ENCODE data around the gene ABTB1. TPM values are rescaled to one million over a fixed set of nuclear protein-coding genes. Genes with fewer than 3 reads are reported as not detected.

ABTB1 gene
- 14.2 and 16.0 TPM in 2 replicates for total RNA-seq

DNA sequence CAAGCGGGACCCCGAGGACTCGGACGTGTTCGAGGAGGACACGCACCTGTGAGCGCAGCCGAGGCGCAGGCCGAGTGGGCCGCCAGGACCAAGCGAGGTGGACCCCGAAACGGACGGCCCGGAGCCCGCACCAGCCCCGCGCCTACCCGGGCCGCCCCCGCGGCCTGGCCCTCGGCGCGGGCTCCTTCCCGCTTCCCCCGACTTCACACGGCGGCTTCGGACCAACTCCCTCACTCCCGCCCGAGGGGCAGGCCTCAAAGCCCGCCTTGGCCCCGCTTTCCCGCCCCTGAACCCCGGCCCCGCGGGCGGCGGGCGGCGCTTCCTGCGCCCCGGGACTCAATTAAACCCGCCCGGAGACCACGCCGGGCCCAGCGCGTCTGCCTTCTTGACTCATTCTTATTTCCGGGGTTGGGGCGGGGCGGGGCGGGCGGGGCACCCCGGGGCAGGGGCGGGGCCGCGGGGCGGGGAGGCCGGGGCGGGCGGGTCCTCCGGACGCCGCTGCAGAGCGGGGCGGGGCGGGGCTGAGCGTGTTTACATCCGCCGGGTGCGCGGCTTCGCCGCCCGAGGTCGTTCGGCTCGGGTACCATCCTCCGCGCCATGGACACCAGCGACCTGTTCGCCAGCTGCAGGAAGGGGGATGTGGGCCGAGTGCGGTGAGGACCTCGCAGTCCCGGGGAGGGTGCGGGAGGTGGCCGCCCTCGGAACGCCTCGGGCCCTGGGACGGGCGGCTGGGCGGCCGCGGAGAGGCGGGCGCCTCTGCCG lies at the start of gene ABTB1:
Gene ABTB1 (plus strand): TSS at position 524 of the 762 bp plus-strand sequence. CDS start 74 bp downstream, at position 598.
- Histone ChIP-seq H3K27me3 (ENCODE audit: control insufficient read depth, insufficient read depth, low read length) (no peaks in the 10 kb centered on the region), H3K4me3 (ENCODE audit: low read depth, low read length) (peak within 1 kb of the TSS; percentile 91), H3K36me3 (ENCODE audit: control insufficient read depth, insufficient read depth, low read length) (peaks cover 2% of the 10 kb centered on the region)
- TF ChIP-seq, protein P1, sequence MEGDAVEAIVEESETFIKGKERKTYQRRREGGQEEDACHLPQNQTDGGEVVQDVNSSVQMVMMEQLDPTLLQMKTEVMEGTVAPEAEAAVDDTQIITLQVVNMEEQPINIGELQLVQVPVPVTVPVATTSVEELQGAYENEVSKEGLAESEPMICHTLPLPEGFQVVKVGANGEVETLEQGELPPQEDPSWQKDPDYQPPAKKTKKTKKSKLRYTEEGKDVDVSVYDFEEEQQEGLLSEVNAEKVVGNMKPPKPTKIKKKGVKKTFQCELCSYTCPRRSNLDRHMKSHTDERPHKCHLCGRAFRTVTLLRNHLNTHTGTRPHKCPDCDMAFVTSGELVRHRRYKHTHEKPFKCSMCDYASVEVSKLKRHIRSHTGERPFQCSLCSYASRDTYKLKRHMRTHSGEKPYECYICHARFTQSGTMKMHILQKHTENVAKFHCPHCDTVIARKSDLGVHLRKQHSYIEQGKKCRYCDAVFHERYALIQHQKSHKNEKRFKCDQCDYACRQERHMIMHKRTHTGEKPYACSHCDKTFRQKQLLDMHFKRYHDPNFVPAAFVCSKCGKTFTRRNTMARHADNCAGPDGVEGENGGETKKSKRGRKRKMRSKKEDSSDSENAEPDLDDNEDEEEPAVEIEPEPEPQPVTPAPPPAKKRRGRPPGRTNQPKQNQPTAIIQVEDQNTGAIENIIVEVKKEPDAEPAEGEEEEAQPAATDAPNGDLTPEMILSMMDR (IDR thresholded peaks at IDR 0.05; ENCODE audit: insufficient read depth, low read length, poor library complexity, severe bottlenecking) = no peak
- DNase-seq (ENCODE audit: low read depth) = no peak

DNA sequence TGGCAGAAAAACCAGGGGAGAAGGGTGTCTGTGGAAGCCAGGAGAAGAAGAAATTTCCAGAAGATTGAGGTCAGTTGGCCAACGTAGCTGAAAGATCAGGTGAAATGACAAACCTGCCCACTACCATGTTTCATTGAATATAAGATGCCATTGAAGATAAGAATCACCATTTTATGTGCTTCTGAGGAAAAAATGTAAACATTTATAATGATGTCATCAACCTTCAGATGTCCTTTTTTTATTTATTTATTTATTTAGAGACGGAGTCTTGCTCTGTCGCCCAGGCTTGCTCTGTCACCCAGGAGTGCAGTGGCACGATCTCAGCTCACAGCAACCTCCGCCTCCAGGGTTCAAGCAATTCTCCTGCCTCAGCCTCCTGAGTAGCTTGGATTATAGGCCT lies 48.7 kb upstream of the ABTB1 start:
- Histone ChIP-seq H3K27me3 (ENCODE audit: control insufficient read depth, insufficient read depth, low read length) (peaks cover 6% of the 10 kb centered on the region), H3K4me3 (ENCODE audit: low read depth, low read length) (no peak overlapping the region), H3K36me3 (ENCODE audit: control insufficient read depth, insufficient read depth, low read length) (no peaks in the 10 kb centered on the region)
- TF ChIP-seq, protein P1 (IDR thresholded peaks at IDR 0.05; ENCODE audit: insufficient read depth, low read length, poor library complexity, severe bottlenecking) = no peak
- DNase-seq (ENCODE audit: low read depth) = no peak

DNA sequence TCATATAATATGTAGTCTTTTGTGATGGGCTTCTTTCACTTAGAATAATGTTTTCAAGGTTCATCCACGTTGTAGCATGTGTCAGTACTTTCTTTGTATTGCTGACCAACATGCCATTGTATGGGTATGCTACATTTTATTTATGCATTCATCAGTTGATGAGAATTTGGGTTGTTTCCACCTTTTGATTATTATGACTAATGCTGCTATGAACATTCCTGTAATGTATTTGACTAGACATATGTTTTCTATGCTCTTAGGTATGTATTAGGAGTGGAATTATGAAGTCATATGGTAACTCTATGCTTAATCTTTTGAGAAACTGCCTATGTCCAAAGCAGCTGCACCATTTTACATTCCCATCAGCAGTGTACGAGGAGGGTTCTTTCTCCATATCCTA lies 46.9 kb upstream of the ABTB1 start:
- Histone ChIP-seq H3K36me3 (ENCODE audit: control insufficient read depth, insufficient read depth, low read length) (no peaks in the 10 kb centered on the region), H3K27me3 (ENCODE audit: control insufficient read depth, insufficient read depth, low read length) (peaks cover 15% of the 10 kb centered on the region), H3K4me3 (ENCODE audit: low read depth, low read length) (no peak overlapping the region)
- TF ChIP-seq, protein P1 (IDR thresholded peaks at IDR 0.05; ENCODE audit: insufficient read depth, low read length, poor library complexity, severe bottlenecking) = no peak
- no peak for DNase-seq (ENCODE audit: low read depth)

DNA sequence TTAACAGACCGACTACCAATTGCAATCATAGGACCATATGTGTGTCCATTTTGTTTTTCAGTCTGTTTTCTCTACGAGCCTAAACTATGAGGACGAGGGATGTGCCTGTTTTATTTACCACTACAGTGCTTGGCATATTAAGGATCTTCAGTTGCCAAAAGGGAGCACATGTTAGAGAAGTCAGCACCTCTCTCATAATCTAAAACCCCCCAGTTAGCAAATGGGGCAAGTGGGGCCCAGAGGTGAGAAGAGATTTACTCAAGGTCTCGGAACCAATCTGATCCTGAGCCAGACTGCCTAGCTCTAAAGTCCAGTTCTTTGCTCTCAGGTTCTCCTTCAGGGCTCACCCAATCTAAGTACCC lies 44.3 kb upstream of the ABTB1 start:
- DNase-seq (ENCODE audit: low read depth) = no peak
- H3K36me3 ChIP-seq (ENCODE audit: control insufficient read depth, insufficient read depth, low read length) = no peaks in the 10 kb centered on the region
- peaks cover 15% of the 10 kb centered on the region for H3K27me3 ChIP-seq (ENCODE audit: control insufficient read depth, insufficient read depth, low read length)
- TF ChIP-seq, protein P1 (IDR thresholded peaks at IDR 0.05; ENCODE audit: insufficient read depth, low read length, poor library complexity, severe bottlenecking) = no peak
- H3K4me3 ChIP-seq (ENCODE audit: low read depth, low read length) = no peak overlapping the region

DNA sequence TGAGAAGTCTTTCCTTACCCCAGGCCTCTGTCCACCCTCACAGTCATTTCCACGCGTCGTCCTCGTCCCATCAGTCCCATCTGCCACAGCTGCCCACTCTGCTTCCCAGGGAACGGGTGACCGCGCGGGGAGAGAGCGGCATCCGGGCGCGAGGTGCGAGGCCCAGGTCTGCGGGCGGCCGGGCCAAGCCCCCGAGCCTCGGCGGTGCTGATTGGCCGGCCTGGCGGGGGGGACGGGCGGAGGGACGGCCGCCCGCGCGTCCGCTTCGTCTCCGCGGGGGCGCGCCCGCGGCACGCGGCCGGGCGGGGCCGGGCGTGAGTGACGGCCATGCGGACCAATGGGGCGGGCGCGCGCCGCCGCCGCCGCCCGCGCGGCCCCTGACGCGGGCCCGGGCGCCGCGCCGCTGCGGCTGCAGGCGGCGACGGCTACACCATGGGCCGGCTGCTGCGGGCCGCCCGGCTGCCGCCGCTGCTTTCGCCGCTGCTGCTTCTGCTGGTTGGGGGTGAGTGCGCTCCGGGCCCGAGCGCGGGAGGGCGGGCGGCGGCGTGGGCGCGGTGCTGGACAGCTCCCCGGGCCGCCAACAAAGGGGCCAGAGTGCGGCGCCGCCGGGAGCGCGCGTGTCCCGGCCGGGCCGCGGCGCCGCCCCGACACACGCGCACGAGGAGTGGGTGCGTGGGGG lies 43.8 kb upstream of the ABTB1 start, which contains the start of gene PODXL2:
Gene PODXL2 (plus strand): TSS at position 398 of the 679 bp plus-strand sequence. CDS start 35 bp downstream, at position 433.
- peak within 1 kb of the TSS; percentile 47 for H3K4me3 ChIP-seq (ENCODE audit: low read depth, low read length)
- peaks cover 15% of the 10 kb centered on the region for H3K27me3 ChIP-seq (ENCODE audit: control insufficient read depth, insufficient read depth, low read length)
- DNase-seq (ENCODE audit: low read depth) = no peak
- TF ChIP-seq, protein P1 (IDR thresholded peaks at IDR 0.05; ENCODE audit: insufficient read depth, low read length, poor library complexity, severe bottlenecking) = no peak
- no peaks in the 10 kb centered on the region for H3K36me3 ChIP-seq (ENCODE audit: control insufficient read depth, insufficient read depth, low read length)
